Mesothelial cell of epicardium (in vitro differentiated cells): ENCODE data around the gene SOX8. TPM values are rescaled to one million over a fixed set of nuclear protein-coding genes. Genes with fewer than 3 reads are reported as not detected.

Experiments
- DNase-seq, 2 experiments: peaks; one replicate each; pipeline ENCODE4 v3.0.0; 2021; ENCODE audit warnings: low spot score in 2 of 2; ENCODE audit not compliant: unreplicated experiment in 2 of 2
- H3K27ac Mint-ChIP-seq: 2 replicates; pipeline ENCODE4 v1.8.0; 2021; ENCODE audit warnings: mixed read lengths
- H3K27me3 Mint-ChIP-seq: 2 replicates; pipeline ENCODE4 v1.8.0; 2021; ENCODE audit warnings: low read depth, mixed read lengths
- H3K36me3 Mint-ChIP-seq: 2 replicates; pipeline ENCODE4 v1.8.0; 2021; ENCODE audit warnings: mixed read lengths
- H3K4me1 Mint-ChIP-seq: 2 replicates; pipeline ENCODE4 v1.8.0; 2021; ENCODE audit warnings: mixed read lengths
- H3K4me3 Mint-ChIP-seq: 2 replicates; pipeline ENCODE4 v1.8.0; 2021; ENCODE audit warnings: mild to moderate bottlenecking, moderate library complexity, mixed read lengths
- H3K9me3 Mint-ChIP-seq: 2 replicates; pipeline ENCODE4 v1.8.0; 2021; ENCODE audit warnings: mixed read lengths
- CTCF ChIP-seq: fragments of 200-600 bp; sonication (generic); IDR thresholded peaks from one replicate; pipeline ENCODE4 v1.5.0; 2021; ENCODE audit warnings: antibody characterized with exemption; ENCODE audit not compliant: unreplicated experiment
- total RNA-seq: library from RNA; stranded (reverse); gene quantifications from 3 replicates; pipeline ENCODE4 v1.2.1, GENCODE V29; 2021

The SOX8 gene
- total RNA-seq, 1 donor from 2014 or later: 5.1 TPM

- peaks cover 37% of the 10 kb centered on the region for H3K9me3 Mint-ChIP-seq
Measured at GRCh38 chr16:937723-938122, 43.8 kb upstream of the SOX8 start.

GRCh38 chr16:938136-938535 is 43.4 kb upstream of the SOX8 start:
- Mint-ChIP-seq H3K4me1 (no peaks in the 10 kb centered on the region), H3K27me3 (no peaks in the 10 kb centered on the region), H3K36me3 (peaks cover 50% of the 10 kb centered on the region), H3K27ac (no peak overlapping the region), H3K4me3 (no peak overlapping the region), H3K9me3 (peaks cover 39% of the 10 kb centered on the region)
- no peak for TF ChIP-seq CTCF
- no peak for DNase-seq

More at GRCh38 chr16:937723-938122, 43.8 kb upstream of the SOX8 start:
- no peaks in the 10 kb centered on the region for H3K4me1 Mint-ChIP-seq
- DNase-seq: no peak
- H3K4me3 Mint-ChIP-seq: no peak overlapping the region
- H3K27ac Mint-ChIP-seq: no peak overlapping the region
- TF ChIP-seq CTCF: no peak
- no peaks in the 10 kb centered on the region for H3K27me3 Mint-ChIP-seq
- H3K36me3 Mint-ChIP-seq: peaks cover 51% of the 10 kb centered on the region

GRCh38 chr16:938752-939151 is 42.8 kb upstream of the SOX8 start:
- no peak overlapping the region for H3K27ac Mint-ChIP-seq
- TF ChIP-seq CTCF: no peak
- H3K4me3 Mint-ChIP-seq: no peak overlapping the region
- H3K9me3 Mint-ChIP-seq: peaks cover 41% of the 10 kb centered on the region
- H3K27me3 Mint-ChIP-seq: no peaks in the 10 kb centered on the region
- no peaks in the 10 kb centered on the region for H3K4me1 Mint-ChIP-seq
- no peak for DNase-seq
- peaks cover 48% of the 10 kb centered on the region for H3K36me3 Mint-ChIP-seq

- Mint-ChIP-seq H3K27ac (no peak overlapping the region), H3K9me3 (peaks cover 47% of the 10 kb centered on the region), H3K27me3 (no peaks in the 10 kb centered on the region), H3K36me3 (peaks cover 52% of the 10 kb centered on the region), H3K4me1 (no peaks in the 10 kb centered on the region), H3K4me3 (no peak overlapping the region)
- no peak for TF ChIP-seq CTCF
- DNase-seq: no peak
Measured at GRCh38 chr16:939311-939710, 42.3 kb upstream of the SOX8 start.

GRCh38 chr16:939941-940340 is 41.6 kb upstream of the SOX8 start:
- Mint-ChIP-seq H3K9me3 (peaks cover 52% of the 10 kb centered on the region), H3K27ac (no peak overlapping the region), H3K4me3 (no peak overlapping the region), H3K36me3 (peaks cover 57% of the 10 kb centered on the region), H3K27me3 (no peaks in the 10 kb centered on the region), H3K4me1 (no peaks in the 10 kb centered on the region)
- no peak for DNase-seq
- no peak for TF ChIP-seq CTCF

GRCh38 chr16:942436-943060 is 39.0 kb upstream of the SOX8 start:
- DNase-seq: no peak
- H3K27me3 Mint-ChIP-seq: no peaks in the 10 kb centered on the region
- peaks cover 52% of the 10 kb centered on the region for H3K9me3 Mint-ChIP-seq
- H3K4me3 Mint-ChIP-seq: no peak overlapping the region
- no peak for TF ChIP-seq CTCF
- H3K36me3 Mint-ChIP-seq: peaks cover 63% of the 10 kb centered on the region
- H3K27ac Mint-ChIP-seq: no peak overlapping the region
- no peaks in the 10 kb centered on the region for H3K4me1 Mint-ChIP-seq
